Right lobe of liver (tissue), 6 donors: ENCODE measurements around the gene CHN2. TPM values are rescaled to one million over a fixed set of nuclear protein-coding genes. Genes with fewer than 3 reads are reported as not detected.

ENCODE experiments used
- ATAC-seq, 4 donors: fragments of 200-7000 bp; cut with Tn5 transposase; one replicate each; pipeline ENCODE4 v1.9.1; 2020; ENCODE audit warnings: mild to moderate bottlenecking in 4 of 4, moderate library complexity in 4 of 4
- DNase-seq, 3 donors: peaks; one replicate each; pipeline ENCODE4 v3.0.0-alpha.2; 2020
- H3K27ac ChIP-seq, 3 donors: fragments of 200-600 bp; one replicate each; pipeline ENCODE4 v1.8.0; 2022
- H3K27me3 ChIP-seq, 2 donors: fragments of 200-600 bp; one replicate each; pipeline ENCODE4 v1.8.0; 2022
- H3K36me3 ChIP-seq, 4 donors: fragments of 200-600 bp; sonication (generic) in 1 of 4; one replicate each; pipeline versions ENCODE4 v1.5.1 to v1.8.0; 2017 to 2022; ENCODE audit warnings: control low read depth in 1 of 4
- H3K4me1 ChIP-seq, 4 donors: fragments of 200-600 bp; sonication (generic) in 1 of 4; one replicate each; pipeline versions ENCODE4 v1.5.1 to v1.8.0; 2017 to 2022; ENCODE audit warnings: control low read depth in 1 of 4
- H3K4me3 ChIP-seq, 3 donors: fragments of 200-600 bp; one replicate each; pipeline ENCODE4 v1.8.0; 2022
- H3K9me3 ChIP-seq, 4 donors: fragments of 200-600 bp; sonication (generic) in 1 of 4; one replicate each; pipeline versions ENCODE4 v1.5.1 to v1.8.0; 2017 to 2022; ENCODE audit warnings: control low read depth in 1 of 4
- POLR2A ChIP-seq: fragments of 450-650 bp; IDR thresholded peaks from one replicate; pipeline ENCODE4 v1.6.1; 2017; ENCODE audit warnings: antibody characterized with exemption, mild to moderate bottlenecking
- WGBS: methylation state at CpG from one replicate; pipeline ENCODE4 v1.1.6; 2018; ENCODE audit warnings: low coverage, low lambda C conversion rate; ENCODE audit not compliant: insufficient coverage; ENCODE audit errors: missing lambda C conversion rate; 5-methylcytosine and 5-hydroxymethylcytosine counted together
- intact Hi-C, 2 donors: fragments of 100-400 bp; cut with DNase I; formaldehyde crosslinking; loops; one replicate each; pipeline versions ENCODE4 v1.11.2 to v1.14.1; 2022
- total RNA-seq, 6 experiments: library from RNA; depleted of rRNA in 2 of 6; stranded (reverse); fragments of >200 nt in 2 of 6; fragmentation: NEBNext Ultra II Directional in 3 of 6; extraction: Animal tissue kit (Norgen Biotek cat#: 25700) in 3 of 6; gene quantifications; one replicate each; pipeline versions ENCODE4 v1.1.0 to v1.2.4, GENCODE V29; 2016 to 2023
- TF ChIP-seq, protein P1 (sequence below), 4 donors: fragments of 200-600 bp in 3 of 4; fragments of 450-650 bp in 1 of 4; IDR thresholded peaks; one replicate each; pipeline versions ENCODE4 v1.5.1 to v1.8.0; 2016 to 2022; ENCODE audit warnings: antibody characterized with exemption in 4 of 4, mild to moderate bottlenecking in 2 of 4
- donor health status: DM: no; HTN: yes; CAD: no.
- donor health status: DM: no; HTN: no; CAD: no.
- donor health status: DM: no; HTN: no; CAD: no.
- donor health status: DM: no; HTN: yes; CAD: no.
- donor health status: DM: no; HTN: yes; CAD: no.

Gene CHN2
- total RNA-seq, 6 experiments from 2014 or later: 20.1 to 57.7 (median 31.5) TPM

DNA sequence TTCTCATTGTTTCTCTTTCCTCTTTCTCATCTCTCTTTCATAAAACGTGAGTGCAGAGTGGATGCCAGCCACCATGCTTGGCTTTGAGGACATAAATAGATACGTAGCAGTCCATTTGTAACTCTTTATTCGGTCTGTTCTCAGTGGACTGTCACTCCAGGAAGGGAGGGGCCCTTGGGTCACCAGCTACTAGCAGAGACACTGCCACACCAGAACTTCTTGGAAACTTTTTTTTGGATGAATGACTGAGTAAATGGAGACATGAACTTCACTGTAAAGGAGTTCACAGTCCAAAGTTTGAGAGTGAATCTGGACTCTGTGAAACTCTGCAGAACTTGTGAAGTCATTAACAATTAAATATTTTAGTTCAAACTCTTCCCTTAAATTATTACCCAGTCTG, 20.2 kb downstream of the CHN2 start:
- Histone ChIP-seq H3K9me3 (no peaks in the 10 kb centered on the region), H3K36me3 (no peaks in the 10 kb centered on the region), H3K4me3 (no peak overlapping the region), H3K27ac (peak overlapping the region in 2 of 3 donors; percentile 52 to 60), H3K4me1 (peaks cover 0 to 50% (median 13%) of the 10 kb centered on the region in 4 donors), H3K27me3 (no peaks in the 10 kb centered on the region)
- TF ChIP-seq, protein P1, sequence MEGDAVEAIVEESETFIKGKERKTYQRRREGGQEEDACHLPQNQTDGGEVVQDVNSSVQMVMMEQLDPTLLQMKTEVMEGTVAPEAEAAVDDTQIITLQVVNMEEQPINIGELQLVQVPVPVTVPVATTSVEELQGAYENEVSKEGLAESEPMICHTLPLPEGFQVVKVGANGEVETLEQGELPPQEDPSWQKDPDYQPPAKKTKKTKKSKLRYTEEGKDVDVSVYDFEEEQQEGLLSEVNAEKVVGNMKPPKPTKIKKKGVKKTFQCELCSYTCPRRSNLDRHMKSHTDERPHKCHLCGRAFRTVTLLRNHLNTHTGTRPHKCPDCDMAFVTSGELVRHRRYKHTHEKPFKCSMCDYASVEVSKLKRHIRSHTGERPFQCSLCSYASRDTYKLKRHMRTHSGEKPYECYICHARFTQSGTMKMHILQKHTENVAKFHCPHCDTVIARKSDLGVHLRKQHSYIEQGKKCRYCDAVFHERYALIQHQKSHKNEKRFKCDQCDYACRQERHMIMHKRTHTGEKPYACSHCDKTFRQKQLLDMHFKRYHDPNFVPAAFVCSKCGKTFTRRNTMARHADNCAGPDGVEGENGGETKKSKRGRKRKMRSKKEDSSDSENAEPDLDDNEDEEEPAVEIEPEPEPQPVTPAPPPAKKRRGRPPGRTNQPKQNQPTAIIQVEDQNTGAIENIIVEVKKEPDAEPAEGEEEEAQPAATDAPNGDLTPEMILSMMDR (IDR thresholded peaks at IDR 0.05): no peak
- TF ChIP-seq POLR2A: no peak
- DNase-seq: no peak
- 20% methylated on average over 3 of the region's 3 CpGs for WGBS
- intact Hi-C loops: no loop called here
- ATAC-seq: peak; percentile 35 to 56 (median 50)

DNA sequence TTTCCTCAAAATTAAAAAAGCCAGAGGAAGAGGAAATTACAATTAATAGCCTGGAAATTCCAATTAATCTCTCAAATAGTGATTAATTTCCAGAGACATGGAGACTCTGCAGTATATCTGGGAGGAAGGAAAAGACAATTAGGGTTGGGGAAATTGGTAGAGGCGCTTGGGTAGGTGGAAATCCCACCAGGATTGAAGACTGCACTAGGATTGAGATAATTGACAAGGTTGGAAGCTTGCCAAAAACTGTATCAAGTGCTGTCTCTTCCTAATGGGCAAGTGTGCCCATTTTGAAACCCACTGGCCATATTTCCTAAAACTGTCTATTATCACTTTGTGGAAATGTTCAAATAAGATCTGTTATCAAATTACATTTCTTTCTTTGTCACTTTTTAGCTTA, 21.6 kb downstream of the CHN2 start:
- Histone ChIP-seq H3K27ac (peak overlapping the region in 1 of 3 donors; percentile 52), H3K4me1 (peaks cover 0 to 50% (median 13%) of the 10 kb centered on the region in 4 donors), H3K36me3 (no peaks in the 10 kb centered on the region), H3K9me3 (peaks cover 0 to 7% (median 0%) of the 10 kb centered on the region in 4 donors), H3K4me3 (no peak overlapping the region), H3K27me3 (no peaks in the 10 kb centered on the region)
- intact Hi-C loops: no loop called here
- no peak for ATAC-seq
- DNase-seq: no peak
- TF ChIP-seq POLR2A: no peak
- TF ChIP-seq, protein P1 (IDR thresholded peaks at IDR 0.05): no peak
- 90% methylated on average over 1 of the region's 1 CpG for WGBS

GRCh38 chr7:29217113-29217512, 22.5 kb downstream of the CHN2 start:
- H3K4me1 ChIP-seq: peaks cover 0 to 46% (median 13%) of the 10 kb centered on the region in 4 donors
- intact Hi-C loops: no loop called here
- 48% methylated on average over 2 of the region's 2 CpGs for WGBS

DNA sequence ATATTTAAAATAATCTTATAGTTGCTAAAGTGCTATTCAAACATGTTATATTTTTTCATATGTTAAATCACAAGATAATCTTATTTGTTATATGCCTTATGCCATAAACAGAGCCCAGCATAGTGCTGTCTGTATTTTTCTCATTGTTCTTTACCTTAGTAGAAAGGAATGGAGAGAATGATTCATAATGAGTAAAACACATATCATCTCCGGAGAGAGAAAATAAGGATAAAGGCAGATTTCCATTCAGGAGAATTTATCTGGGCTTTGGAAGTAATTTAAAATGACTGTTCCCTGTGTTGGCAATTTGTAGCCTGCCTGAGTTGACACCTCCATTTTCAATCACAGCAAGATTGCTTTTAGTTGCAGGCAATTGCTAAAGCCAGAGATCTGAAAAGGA, 30.2 kb downstream of the CHN2 start:
- Histone ChIP-seq H3K27ac (no peak overlapping the region), H3K27me3 (no peaks in the 10 kb centered on the region), H3K4me1 (peaks cover 0 to 26% (median 5%) of the 10 kb centered on the region in 4 donors), H3K36me3 (no peaks in the 10 kb centered on the region), H3K9me3 (peaks cover 0 to 10% (median 0%) of the 10 kb centered on the region in 4 donors), H3K4me3 (no peak overlapping the region)
- intact Hi-C loops: no loop called here
- no peak for ATAC-seq
- no peak for DNase-seq
- TF ChIP-seq, protein P1 (IDR thresholded peaks at IDR 0.05): no peak
- TF ChIP-seq POLR2A: no peak
- 83% methylated on average over 1 of the region's 1 CpG for WGBS

More at GRCh38 chr7:29217113-29217512, 22.5 kb downstream of the CHN2 start:
- Histone ChIP-seq H3K9me3 (peaks cover 0 to 10% (median 0%) of the 10 kb centered on the region in 4 donors), H3K27me3 (no peaks in the 10 kb centered on the region), H3K36me3 (no peaks in the 10 kb centered on the region), H3K4me3 (no peak overlapping the region), H3K27ac (no peak overlapping the region)
- ATAC-seq (peak; percentile 46 to 83 (median 72)), DNase-seq (no peak)
- TF ChIP-seq, protein P1 (IDR thresholded peaks at IDR 0.05): no peak
- no peak for TF ChIP-seq POLR2A
